ENCODE data around the gene HOMEZ.
A peak's percentile ranks its signal among the peaks of the same experiment; 100 is the strongest.
"Not testable (repeated sequence)": the region's sequence is repeated elsewhere in the genome, so short reads cannot be mapped to it uniquely, and the experiment has no call there.

HOMEZ gene

DNA sequence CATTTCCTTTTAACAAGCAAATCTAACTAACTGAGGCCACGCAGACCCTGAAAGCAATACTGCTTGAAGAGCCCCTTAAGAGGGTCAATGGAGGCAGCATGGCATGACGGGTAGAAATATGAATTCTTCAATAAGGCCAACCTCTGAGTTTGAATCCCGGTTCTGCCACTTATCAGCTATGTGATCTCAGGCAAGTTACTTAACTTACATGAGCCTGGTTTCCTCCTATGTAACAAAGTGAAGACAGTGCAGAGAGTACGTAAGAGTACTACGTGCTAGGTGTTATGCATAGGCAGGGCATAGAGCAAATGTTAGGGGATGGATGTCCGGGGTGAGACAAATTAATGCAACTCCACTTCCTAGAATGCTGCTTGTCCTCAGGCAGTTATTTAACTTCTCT lies 4.7 kb downstream of the HOMEZ start:
- no peak for DNase-seq

GRCh38 chr14:23277928-23278327 lies 8.0 kb downstream of the HOMEZ start:
- DNase-seq: not testable (repeated sequence)

DNA sequence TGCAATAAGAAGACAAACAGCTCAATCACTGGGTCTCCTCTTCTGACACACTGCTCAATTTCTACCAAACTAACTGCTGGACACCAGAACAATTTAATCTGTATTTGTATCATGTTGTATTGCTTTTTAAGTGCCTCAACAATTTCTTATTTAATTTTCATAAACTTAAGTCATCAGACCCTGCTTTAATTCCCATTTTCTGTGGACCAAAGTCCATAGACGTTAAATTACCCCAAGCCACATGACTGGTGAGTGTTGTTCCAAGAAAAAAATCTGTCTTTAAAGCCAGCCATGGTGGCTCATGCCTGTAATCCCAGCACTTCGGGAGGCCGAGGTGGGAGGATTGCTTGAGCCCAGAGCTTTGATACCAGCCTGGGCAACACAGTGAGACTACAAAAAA lies 8.7 kb downstream of the HOMEZ start:
- no peak for DNase-seq

GRCh38 chr14:23275412-23275811 lies 10.5 kb downstream of the HOMEZ start:
- DNase-seq: no peak

GRCh38 chr14:23269193-23269592 lies 16.7 kb downstream of the HOMEZ start:
- no peak for DNase-seq

DNA sequence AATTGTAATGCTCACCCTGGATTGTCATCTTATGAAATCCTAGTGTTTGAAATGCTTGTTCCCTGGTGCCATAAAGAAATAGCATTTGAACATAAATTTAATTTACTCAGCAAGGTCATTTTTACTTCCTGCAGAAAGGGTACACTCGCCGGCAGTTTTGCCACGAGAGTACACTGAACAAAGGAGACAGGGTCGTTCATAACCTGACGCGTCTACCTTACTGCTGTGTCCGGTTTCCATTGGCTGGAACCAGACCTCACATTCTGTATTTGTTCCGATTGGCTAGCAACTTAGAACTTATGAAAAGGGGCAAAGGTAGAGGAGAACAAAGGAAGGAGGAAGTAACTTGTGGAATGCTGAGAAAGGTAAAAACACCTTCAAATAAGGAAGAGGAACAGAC lies 25.1 kb downstream of the HOMEZ start:
- DNase-seq: not testable (repeated sequence)

DNA sequence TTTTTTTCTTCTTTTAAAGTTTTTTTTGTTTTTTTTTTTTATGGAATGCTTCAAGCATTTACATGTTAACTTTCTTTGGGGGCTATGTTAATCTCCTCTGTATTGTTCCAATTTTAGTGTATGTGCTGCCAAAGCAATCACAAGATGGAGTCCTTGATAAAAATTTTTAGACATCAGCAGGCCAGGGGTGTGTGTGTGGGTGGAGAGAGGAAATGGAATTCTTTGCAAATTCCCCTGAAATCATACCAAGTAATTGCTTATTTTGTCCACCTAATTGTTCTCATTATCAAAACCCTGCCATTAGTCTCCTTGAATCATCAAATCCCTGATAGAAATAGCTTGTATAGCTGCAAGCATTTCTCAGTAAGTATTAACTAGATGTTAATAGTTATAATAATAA lies 26.5 kb downstream of the HOMEZ start:
- no peak for DNase-seq

- no peak for DNase-seq
Measured at GRCh38 chr14:23258256-23258655, 27.7 kb downstream of the HOMEZ start.

GRCh38 chr14:23252420-23253333 lies 33.3 kb downstream of the HOMEZ start:
- DNase-seq: no peak

- no peak for DNase-seq
Measured at GRCh38 chr14:23252006-23252405, 33.9 kb downstream of the HOMEZ start.

GRCh38 chr14:23249824-23250223 lies 36.1 kb downstream of the HOMEZ start:
- no peak for DNase-seq

DNA sequence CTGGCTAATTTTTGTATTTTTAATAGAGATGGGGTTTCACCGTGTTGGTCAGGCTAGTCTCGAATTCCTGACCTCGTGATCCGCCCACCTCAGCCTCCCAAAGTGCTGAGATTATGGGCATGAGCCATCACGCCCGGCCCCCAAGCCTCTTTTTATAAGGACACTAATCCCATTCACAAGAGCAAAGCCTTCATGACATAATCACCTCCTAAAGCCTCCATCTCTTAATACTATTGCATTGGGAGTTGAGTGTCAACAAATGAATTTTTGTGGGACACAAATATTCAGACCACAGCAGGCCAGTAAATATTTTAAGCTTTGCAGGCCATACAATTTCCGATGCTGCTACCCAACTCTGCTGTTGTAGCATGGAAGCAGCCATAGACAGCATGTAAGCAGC lies 37.3 kb downstream of the HOMEZ start:
- DNase-seq: no peak

DNA sequence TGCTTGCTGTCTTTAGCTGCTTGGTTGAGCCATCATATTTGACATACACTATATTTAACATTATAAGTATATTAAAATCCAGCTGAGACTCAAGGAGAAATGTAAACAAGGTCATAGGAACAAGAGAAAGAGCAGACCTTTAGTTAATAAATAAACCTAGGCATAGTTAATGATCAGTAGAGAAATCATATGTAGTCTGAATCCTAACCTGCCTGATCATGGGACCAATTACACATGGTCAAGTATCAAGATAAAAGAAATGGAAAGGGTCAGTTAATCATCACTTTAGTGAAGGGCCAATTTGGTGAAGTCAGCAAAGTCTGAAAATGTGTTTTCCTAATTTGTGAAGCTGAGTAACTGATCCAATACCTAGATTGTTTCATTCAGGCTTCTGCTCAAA lies 40.6 kb downstream of the HOMEZ start:
- no peak for DNase-seq

DNA sequence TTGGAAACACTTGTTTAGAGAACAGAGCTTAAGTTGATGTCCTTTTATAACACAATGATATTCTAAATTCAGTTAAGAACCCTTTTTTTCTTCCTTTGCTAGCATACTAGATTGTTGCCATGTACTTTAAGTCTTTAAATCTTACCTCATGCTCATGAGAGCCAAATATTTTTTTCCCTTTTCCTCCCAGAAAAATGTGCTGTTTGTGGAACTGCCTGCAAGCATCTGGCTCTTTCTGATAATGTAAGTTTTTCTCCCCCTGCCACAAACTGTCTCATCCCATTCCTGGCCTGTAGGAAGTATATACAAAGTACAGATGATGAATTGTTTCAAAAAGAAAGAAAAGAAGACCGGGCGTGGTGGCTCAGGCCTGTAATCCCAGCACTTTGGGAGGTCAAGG lies 42.9 kb downstream of the HOMEZ start:
- no peak for DNase-seq

GRCh38 chr14:23242076-23242475 lies 43.9 kb downstream of the HOMEZ start:
- DNase-seq: no peak

- not testable (repeated sequence) for DNase-seq
Measured at GRCh38 chr14:23241061-23241715, 44.7 kb downstream of the HOMEZ start.

DNA sequence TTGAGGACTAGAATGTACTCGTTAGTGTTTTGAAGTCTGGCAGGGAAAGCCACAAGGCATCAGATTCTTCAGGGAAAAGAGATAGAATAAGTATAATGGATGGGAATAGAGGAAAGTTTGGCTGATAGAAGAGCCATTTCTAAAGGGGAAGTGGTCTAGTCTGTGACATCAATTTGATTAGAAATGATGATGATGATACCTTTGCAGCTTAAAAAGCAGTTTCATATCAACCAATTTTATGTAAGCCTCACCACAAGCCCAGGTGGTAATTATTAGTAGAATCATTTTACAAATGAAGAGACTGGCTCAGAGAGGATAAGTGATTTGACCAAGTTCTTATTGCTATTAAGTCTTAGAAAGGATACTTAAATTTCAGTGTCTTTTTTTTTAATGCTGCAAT lies 45.3 kb downstream of the HOMEZ start:
- no peak for DNase-seq

DNA sequence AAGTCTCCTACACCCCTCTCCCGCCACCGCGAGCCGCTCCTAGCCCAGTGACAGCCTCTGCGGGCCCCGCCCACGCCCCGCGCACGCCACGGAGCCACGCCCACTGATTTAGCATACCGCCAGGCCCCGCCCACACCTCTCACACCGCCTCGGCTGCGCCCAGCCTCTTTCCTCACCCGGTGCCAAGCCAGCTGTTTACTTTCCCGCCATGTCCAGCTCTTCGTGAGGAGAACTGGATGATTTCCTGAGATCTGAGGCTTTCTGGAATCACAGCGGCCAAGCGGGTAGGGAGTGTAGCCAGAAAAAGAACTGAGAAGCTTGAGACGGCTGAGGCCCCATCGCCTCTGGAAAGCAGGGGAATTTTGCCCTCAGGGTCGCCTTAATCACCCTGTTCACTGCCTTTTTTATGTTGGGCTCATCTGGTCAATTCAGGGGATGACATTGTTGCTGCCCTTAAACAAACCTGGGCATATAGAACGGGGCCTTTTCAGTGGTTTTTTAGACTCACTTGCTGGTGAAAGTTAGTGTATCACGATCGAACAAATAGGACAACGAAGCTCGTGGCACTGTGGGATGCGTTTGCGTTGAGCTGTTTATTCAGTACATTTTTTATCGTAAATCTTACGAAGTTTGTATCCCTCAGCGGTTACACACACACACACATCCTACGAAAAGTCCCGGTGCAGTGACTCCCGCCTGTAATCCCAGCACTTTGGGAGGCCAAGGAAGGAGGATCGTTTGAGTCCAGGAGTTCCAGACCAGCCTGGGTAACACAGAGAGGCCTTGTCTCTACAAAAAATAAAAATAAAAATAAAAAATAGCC lies 47.9 kb downstream of the HOMEZ start, which contains the start of gene RNF212B:
Gene RNF212B (plus strand): TSS at position 165 of the 823 bp plus-strand sequence. CDS start 2,410 bp downstream, outside the sequence.
- peak; percentile 83 for DNase-seq

GRCh38 chr14:23232241-23232808 lies 53.6 kb downstream of the HOMEZ start:
- not testable (repeated sequence) for DNase-seq

DNA sequence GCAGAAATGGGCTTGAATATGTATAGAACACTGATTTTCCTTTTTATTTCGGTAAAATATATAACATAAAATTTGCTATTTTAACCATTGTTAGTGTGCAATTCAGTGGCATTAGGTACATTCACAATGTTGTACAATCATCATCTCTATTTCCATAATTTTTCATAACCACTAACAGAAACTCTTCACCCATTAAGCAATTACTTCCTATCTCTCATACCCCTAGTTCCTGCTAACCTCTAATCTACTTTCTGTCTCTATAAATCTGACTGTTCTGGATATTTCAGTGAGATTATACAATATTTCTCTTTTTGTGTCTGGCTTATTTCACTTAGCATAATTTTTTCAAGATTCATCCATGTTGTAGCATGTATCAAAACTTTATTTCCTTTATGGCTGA lies 57.1 kb downstream of the HOMEZ start:
- no peak for DNase-seq

DNA sequence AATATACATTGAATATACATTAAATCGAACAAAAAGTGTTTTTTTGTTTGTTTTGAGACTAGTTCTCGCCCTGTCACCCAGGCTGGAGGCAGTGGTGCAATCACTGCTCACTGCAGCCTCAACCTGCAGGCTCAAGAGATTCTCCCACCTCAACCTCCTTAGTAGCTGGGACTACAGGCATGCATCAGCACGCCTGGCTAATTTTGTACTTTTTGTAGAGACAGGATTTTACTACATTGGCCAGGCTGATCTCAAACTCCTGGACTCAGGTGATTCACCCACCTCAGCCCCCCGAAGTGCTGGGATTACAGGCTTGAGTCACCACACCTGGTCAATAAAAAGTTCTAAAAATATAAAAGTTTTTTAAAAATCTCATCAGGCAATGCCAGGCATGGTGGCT lies 58.4 kb downstream of the HOMEZ start:
- no peak for DNase-seq

- not testable (repeated sequence) for DNase-seq
Measured at GRCh38 chr14:23224958-23225357, 61.0 kb downstream of the HOMEZ start.
